GM10266 (cell line): Measurements from ENCODE around the gene NUDT22.
"Not testable (repeated sequence)": the region's sequence is repeated elsewhere in the genome, so short reads cannot be mapped to it uniquely, and the experiment has no call there.

Experiments used
- DNase-seq: peaks from one replicate; pipeline ENCODE4 v3.0.0; 2012; ENCODE audit errors: extremely low spot score
- TF ChIP-seq, protein P1 (sequence below): IDR thresholded peaks from 2 replicates; pipeline ENCODE4 v1.5.1; 2012; ENCODE audit warnings: mild to moderate bottlenecking, low read depth; ENCODE audit not compliant: control insufficient read depth, insufficient read depth; ENCODE audit errors: missing control alignments

NUDT22 gene

DNA sequence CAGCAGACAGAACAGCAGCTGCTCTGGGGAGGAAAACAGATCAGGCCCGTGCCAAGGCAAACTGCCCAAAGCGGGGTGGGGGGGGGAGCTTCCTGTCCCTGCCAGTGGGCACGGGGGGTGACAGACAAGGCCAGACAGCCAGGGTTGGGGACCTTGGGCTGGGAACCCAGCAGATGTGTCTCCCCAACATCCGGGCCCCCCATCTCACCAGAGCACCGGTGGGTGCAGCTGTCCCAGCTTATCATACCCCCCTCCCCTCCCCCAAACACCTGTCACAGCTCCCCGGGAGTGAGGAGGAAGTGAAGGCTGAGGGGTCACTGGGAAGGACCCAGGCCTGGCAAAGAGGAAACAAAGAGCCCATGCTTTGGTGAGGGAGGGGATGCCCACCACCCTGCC lies 19.3 kb downstream of the NUDT22 start:
- no peak for DNase-seq
- TF ChIP-seq, protein P1, sequence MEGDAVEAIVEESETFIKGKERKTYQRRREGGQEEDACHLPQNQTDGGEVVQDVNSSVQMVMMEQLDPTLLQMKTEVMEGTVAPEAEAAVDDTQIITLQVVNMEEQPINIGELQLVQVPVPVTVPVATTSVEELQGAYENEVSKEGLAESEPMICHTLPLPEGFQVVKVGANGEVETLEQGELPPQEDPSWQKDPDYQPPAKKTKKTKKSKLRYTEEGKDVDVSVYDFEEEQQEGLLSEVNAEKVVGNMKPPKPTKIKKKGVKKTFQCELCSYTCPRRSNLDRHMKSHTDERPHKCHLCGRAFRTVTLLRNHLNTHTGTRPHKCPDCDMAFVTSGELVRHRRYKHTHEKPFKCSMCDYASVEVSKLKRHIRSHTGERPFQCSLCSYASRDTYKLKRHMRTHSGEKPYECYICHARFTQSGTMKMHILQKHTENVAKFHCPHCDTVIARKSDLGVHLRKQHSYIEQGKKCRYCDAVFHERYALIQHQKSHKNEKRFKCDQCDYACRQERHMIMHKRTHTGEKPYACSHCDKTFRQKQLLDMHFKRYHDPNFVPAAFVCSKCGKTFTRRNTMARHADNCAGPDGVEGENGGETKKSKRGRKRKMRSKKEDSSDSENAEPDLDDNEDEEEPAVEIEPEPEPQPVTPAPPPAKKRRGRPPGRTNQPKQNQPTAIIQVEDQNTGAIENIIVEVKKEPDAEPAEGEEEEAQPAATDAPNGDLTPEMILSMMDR, result no peak

DNA sequence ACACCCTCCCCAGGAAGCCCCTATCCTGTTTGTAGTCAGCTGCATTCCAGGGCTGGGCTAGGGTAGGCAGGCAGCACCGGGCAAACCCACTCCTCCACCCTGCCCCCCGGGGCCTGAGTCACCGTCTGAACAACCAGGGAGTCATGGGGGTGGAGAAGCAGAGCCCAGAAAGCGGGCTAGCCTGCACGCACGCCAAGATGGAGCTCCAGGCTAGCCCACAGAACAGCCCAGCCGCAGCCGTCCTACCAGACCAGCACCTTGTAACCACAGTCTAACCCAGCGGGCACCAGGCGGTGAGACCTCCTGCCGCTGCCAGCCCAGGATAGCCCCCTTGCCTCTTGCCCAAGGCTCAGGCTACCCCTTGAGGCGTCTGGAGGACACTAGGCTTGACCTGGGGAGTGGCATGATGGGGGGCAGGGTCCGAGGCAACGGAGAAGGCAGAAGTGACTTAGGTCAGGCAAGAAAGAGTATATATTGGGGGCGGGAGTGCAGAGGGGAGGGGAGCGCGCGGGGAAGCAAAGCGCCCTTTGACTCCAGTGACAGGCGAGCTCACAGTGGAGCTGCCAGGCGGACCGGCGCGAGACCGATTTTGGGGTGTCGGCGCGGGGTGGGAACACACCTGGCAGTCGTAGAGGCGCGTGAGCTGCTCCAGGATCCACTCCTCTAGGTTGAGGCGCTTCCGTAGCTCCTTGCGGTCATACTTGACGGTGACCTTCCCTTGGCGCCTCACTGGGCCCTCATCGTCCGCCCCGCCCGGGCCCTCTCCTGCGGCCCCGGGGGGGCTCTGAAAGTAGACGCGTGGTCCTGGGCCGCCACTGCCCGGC lies 19.9 kb downstream of the NUDT22 start:
- TF ChIP-seq, protein P1, result no peak
- DNase-seq, result no peak

DNA sequence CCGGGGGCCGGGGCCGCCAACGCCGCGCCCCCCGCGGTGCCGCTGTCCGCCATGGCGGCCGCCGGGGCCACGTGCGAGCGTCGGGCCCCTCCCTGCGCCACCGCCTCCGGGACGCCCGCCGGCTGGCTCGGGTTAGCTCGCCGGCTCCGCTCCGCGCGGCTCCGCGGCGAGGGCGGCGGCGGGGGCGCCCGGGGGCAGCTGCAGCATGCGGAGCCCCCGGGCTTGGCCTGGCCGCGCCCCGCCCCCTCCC lies 20.5 kb downstream of the NUDT22 start:
- not testable (repeated sequence) for DNase-seq

DNA sequence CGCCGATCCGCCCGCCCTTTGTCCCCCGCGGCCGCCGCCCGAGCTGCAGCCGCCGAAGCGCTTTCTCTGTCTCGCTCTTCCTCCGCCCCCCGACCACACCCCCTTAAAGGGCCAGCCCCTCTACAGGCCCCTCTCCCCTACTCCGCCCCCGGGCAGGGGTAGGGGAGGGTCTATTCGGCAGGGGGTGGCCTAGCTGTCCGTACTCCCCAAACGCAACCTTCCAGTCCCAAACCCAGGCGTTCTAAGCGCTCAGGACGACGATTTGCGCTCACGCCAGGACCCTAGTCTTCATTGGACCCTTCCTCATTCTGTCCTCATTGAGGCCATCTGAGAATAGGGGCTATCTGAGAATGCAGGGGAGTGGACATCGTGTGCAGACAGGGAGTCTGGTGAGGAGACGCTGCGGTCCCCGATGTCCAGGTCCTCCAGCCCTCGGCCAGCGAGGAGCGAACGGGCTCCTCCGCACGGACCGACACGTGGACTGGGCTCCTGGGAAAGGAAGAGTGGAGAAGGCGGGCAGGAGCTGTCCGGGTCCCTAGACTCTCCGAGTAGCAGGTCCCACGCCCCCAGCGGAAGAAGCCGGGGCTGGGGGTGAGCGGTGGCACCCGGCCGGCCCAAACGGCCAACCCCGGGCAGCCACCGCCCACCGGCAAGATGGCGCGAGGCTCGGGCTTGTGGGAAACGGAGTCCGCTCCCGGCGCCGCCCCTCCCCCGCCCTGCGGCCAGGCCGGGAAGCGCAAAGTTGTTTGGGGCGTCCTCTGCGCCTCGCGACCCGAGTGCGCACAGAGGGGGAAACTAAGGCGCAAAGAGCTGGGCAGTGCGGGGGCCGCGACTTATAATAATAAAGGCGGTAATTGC lies 21.0 kb downstream of the NUDT22 start, which contains the start of gene PPP1R14B:
Gene PPP1R14B, minus strand, starts transcription at position 73 of the 858 bp plus-strand sequence. CDS start 270 bp downstream, outside the sequence.
- TF ChIP-seq, protein P1, result no peak
- DNase-seq, result peak; percentile 92

DNA sequence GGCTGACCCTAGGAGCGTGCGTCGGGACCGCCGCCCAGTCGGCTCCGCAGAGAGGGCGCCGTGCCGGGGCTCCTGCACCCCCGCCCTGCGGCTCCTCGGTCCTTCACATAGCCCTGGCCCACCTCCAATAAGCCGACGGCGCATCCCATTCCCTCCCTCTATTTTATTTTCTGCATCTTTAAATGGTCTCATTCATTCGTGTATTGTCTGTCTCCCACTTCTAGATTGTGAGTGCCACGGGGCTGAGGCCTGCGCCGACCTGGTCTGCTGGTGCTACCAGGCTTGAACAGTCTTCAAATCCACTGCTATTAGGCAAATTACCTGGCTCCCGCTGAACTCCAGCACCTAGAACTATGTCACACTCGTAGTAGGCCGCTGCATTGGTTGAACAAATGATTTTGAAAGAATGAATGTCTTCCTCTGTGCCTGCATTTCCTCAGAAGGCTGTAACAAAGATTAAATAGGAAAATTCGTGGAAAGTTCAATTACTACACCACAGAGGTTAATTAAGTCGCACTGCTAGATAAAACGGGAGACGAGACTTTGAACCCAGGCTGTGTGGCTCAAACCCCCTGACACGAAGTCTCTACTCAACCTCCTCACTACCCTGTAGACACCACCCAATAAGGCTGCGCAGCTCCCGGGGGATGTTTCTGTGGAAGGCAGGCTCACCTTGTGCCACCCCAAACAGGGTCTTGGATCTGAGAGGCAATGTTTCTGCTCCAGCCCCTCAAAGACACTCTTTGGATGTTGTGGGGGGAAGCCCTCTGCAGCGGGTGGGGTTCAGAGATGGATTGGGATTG lies 21.9 kb downstream of the NUDT22 start:
- TF ChIP-seq, protein P1, result no peak
- DNase-seq, result no peak

DNA sequence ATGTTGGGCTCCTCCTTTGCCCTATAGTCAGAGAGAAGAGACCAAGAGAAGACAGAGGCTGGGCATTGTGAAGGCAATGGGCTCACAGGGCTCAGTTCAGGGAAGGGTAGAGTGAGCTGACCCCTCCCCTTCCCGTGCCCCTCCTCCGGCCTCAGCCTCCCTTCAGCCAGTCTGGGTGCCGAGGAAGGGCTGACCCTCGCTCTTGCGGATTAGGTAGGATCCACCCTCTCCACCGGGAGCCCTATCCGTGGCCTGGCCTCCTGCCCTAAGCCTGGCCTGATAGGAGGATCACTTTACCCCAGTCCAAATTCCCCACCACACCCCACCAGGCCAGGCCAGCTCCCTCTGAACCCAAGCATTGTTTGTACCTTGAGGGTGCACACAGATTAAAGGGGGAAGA lies 22.5 kb downstream of the NUDT22 start:
- TF ChIP-seq, protein P1, result no peak
- no peak for DNase-seq

DNA sequence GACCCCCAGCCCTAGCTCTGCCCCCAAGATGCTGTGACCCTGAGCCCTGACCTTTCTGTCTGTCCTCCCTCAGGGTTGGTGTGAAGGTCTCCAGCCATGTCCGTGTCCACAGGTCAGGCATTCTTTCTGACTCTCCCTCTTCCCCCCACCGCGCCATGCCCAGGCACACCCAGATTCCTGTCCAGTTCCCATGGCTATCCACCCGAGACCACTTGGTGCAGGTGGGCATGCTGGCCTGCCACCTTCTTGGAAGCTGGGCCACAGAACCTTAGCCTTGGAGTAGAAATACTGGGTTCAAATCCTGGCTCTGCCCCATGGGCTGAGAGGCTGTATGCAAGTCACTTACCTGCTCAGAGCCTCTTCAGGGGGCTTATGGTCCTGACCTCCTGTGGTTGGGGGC lies 23.0 kb downstream of the NUDT22 start:
- TF ChIP-seq, protein P1, result no peak
- no peak for DNase-seq
